SK-N-MC (cell line): ENCODE data around the gene TOP2B.

ENCODE experiments used
- EZH2 ChIP-seq: fragments of 200-600 bp; sonication (generic); IDR thresholded peaks from one replicate; pipeline ENCODE4 v1.6.1; 2017; ENCODE audit warnings: antibody characterized with exemption
- POLR2AphosphoS5 ChIP-seq: IDR thresholded peaks from 2 replicates; pipeline ENCODE4 v1.6.1; 2012; ENCODE audit warnings: mild to moderate bottlenecking, low read depth, low read length, borderline replicate concordance

GRCh38 chr3:25587526-25587925, 77.2 kb downstream of the TOP2B start:
- TF ChIP-seq EZH2 (no peak), POLR2AphosphoS5 (no peak)
